ENCODE measurements around the gene PIGA. TPM values are rescaled to one million over a fixed set of nuclear protein-coding genes. Genes with fewer than 3 reads are reported as not detected.
A peak's percentile ranks its signal among the peaks of the same experiment; 100 is the strongest.
"Not testable (repeated sequence)": the region's sequence is repeated elsewhere in the genome, so short reads cannot be mapped to it uniquely, and the experiment has no call there.

The PIGA gene
- total and polyA plus RNA-seq, 11 donors, result 1.6 to 9.9 (median 4.5) TPM

DNA sequence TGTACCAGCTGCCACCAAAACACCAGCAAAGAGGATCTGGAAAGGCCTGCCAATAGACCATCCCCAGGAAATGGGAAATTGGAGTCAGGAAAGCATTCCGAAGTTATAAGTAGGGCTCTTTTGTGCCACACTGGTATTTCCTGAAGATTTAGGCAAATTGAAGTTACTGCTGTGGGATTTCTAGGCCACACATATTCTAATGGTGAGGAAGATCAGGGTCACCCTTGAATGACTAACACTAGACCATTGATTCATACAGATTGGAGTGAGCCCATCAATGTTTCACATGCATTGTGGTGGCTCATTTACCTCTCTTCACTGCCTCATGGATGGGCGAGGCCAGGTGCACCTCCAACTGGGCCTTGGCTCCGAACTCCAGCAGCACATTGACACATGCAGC lies 42.5 kb downstream of the PIGA start:
- TF ChIP-seq CTCF (IDR thresholded peaks at IDR 0.05) (no peak), POLR2A (IDR thresholded peaks at IDR 0.05) (no peak)
- Histone ChIP-seq H3K27me3 (no peaks in the 10 kb centered on the region), H3K4me3 (no peak overlapping the region), H3K36me3 (peaks cover 0 to 20% (median 0%) of the 10 kb centered on the region in 9 donors), H3K4me1 (peaks cover 0 to 6% (median under 1%) of the 10 kb centered on the region in 12 donors), H3K9me3 (no peaks in the 10 kb centered on the region), H3K27ac (no peak overlapping the region)
- 74 to 91% (median 80%) methylated on average over 3 of the region's 3 CpGs for WGBS, 4 donors
- no peak for DNase-seq
- no peak for ATAC-seq
- intact Hi-C loops (cut with DNase I), result no loop called here

GRCh38 chrX:15277604-15278003 lies 57.7 kb downstream of the PIGA start:
- no peak for DNase-seq
- Histone ChIP-seq H3K27ac (peak overlapping the region in 4 of 12 donors; percentile 22 to 56 (median 40)), H3K27me3 (peaks cover 0 to 14% (median 0%) of the 10 kb centered on the region in 9 donors), H3K4me3 (no peak overlapping the region), H3K4me1 (peaks cover 0 to 5% (median 0%) of the 10 kb centered on the region in 12 donors), H3K36me3 (peaks cover 0 to 19% (median 0%) of the 10 kb centered on the region in 9 donors), H3K9me3 (no peaks in the 10 kb centered on the region)
- TF ChIP-seq CTCF (IDR thresholded peaks at IDR 0.05) (no peak), POLR2A (IDR thresholded peaks at IDR 0.05) (no peak)
- WGBS, 4 donors, result 27 to 66% (median 42%) methylated on average over 1 of the region's 1 CpG
- intact Hi-C loops (cut with DNase I), result no loop called here
- peak in 3 of 4 donors; percentile 48 to 77 (median 74) for ATAC-seq

DNA sequence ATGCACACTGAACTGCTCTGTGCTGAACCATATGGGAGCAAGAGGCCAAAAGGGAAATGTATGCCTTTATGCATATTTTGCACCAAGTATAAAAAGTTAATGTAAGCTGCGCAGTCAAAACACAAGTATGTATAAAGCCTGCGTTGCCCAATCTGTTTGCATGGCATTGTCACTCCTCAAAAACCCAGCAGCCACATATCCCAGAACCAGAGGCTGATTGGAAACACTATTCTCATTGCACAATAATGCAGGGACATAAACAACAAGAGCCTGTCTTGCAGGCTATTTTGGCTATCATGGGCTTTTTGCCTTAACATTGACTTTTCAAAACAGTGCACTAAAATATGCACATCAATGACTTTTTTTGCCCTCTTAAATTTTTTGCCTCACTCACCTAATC lies 60.4 kb downstream of the PIGA start:
- no peak overlapping the region for H3K4me3 ChIP-seq
- intact Hi-C loops (cut with DNase I), result no loop called here
- TF ChIP-seq POLR2A (IDR thresholded peaks at IDR 0.05) (no peak), CTCF (IDR thresholded peaks at IDR 0.05) (no peak)
- H3K27ac ChIP-seq, result no peak overlapping the region
- peaks cover 0 to 8% (median 0%) of the 10 kb centered on the region in 9 donors for H3K27me3 ChIP-seq
- no peak for ATAC-seq
- WGBS, 4 donors, result 87 to 98% (median 89%) methylated on average over 2 of the region's 2 CpGs
- no peaks in the 10 kb centered on the region for H3K9me3 ChIP-seq
- H3K36me3 ChIP-seq, result peaks cover 0 to 1% (median 0%) of the 10 kb centered on the region in 9 donors
- no peak for DNase-seq
- peaks cover 0 to 5% (median 0%) of the 10 kb centered on the region in 12 donors for H3K4me1 ChIP-seq

GRCh38 chrX:15273275-15273674 lies 62.0 kb downstream of the PIGA start:
- H3K36me3 ChIP-seq, result not testable (repeated sequence)

GRCh38 chrX:15271757-15272156 lies 63.6 kb downstream of the PIGA start:
- no peak overlapping the region for H3K27ac ChIP-seq
- DNase-seq, result no peak
- H3K27me3 ChIP-seq, result peaks cover 0 to 9% (median 0%) of the 10 kb centered on the region in 9 donors
- no peak overlapping the region for H3K4me3 ChIP-seq
- no peak for TF ChIP-seq CTCF (IDR thresholded peaks at IDR 0.05)
- no peak for TF ChIP-seq POLR2A (IDR thresholded peaks at IDR 0.05)
- no peaks in the 10 kb centered on the region for H3K36me3 ChIP-seq
- H3K9me3 ChIP-seq, result no peaks in the 10 kb centered on the region
- WGBS, 4 donors, result 88 to 93% (median 91%) methylated on average over 1 of the region's 1 CpG
- H3K4me1 ChIP-seq, result no peaks in the 10 kb centered on the region
- intact Hi-C loops (cut with DNase I), result no loop called here
- ATAC-seq, result no peak

More at GRCh38 chrX:15273275-15273674, 62.0 kb downstream of the PIGA start:
- H3K27ac ChIP-seq; H3K4me1 ChIP-seq; H3K9me3 ChIP-seq; H3K27me3 ChIP-seq; ATAC-seq; DNase-seq; intact Hi-C loops (cut with DNase I); H3K4me3 ChIP-seq: not testable (repeated sequence)
- WGBS, 4 donors, result 78 to 96% (median 93%) methylated on average over 10 of the region's 10 CpGs

Measured in heart left ventricle (tissue), 16 donors.